Mucosa of rectum (tissue), 2 donors: Measurements from ENCODE around the gene ABL2.

Source experiments
- H3K27ac ChIP-seq, 2 donors: one replicate each; pipeline ENCODE4 v1.7.0; 2013; ENCODE audit warnings: inconsistent platforms in 2 of 2, low read depth in 2 of 2, low read length in 2 of 2
- H3K27me3 ChIP-seq, 2 donors: one replicate each; pipeline ENCODE4 v1.7.0; 2013; ENCODE audit warnings: low read length in 2 of 2; ENCODE audit not compliant: control insufficient read depth in 2 of 2, insufficient read depth in 2 of 2
- H3K36me3 ChIP-seq, 2 donors: one replicate each; pipeline ENCODE4 v1.7.0; 2013; ENCODE audit warnings: low read length in 2 of 2; ENCODE audit not compliant: control insufficient read depth in 2 of 2, insufficient read depth in 2 of 2
- H3K4me1 ChIP-seq, 2 donors: one replicate each; pipeline ENCODE4 v1.7.0; 2013; ENCODE audit warnings: low read length in 2 of 2, mild to moderate bottlenecking in 1 of 2; ENCODE audit not compliant: control insufficient read depth in 2 of 2, insufficient read depth in 2 of 2
- H3K4me3 ChIP-seq, 2 donors: one replicate each; pipeline ENCODE4 v1.7.0; 2013; ENCODE audit warnings: low read length in 2 of 2
- H3K9ac ChIP-seq, 2 donors: one replicate each; pipeline ENCODE4 v1.7.0; 2013; ENCODE audit warnings: low read length in 2 of 2, low read depth in 1 of 2, mild to moderate bottlenecking in 1 of 2
- H3K9me3 ChIP-seq, 2 donors: one replicate each; pipeline ENCODE4 v1.7.0; 2013; ENCODE audit warnings: low read length in 2 of 2; ENCODE audit not compliant: control insufficient read depth in 2 of 2
- donor health status: healthy.
- donor health status: Normal muscosa, but diverticular disease.

ABL2 gene

GRCh38 chr1:179104611-179105250 lies 124.7 kb downstream of the ABL2 start:
- H3K36me3 ChIP-seq = peaks cover 18 to 25% of the 10 kb centered on the region in 2 donors
- no peak overlapping the region for H3K9ac ChIP-seq
- H3K9me3 ChIP-seq = no peaks in the 10 kb centered on the region
- H3K27me3 ChIP-seq = no peaks in the 10 kb centered on the region
- H3K4me1 ChIP-seq = no peaks in the 10 kb centered on the region
- no peak overlapping the region for H3K27ac ChIP-seq
- no peak overlapping the region for H3K4me3 ChIP-seq

GRCh38 chr1:179103999-179104398 lies 125.5 kb downstream of the ABL2 start:
- no peak overlapping the region for H3K9ac ChIP-seq
- no peak overlapping the region for H3K27ac ChIP-seq
- H3K27me3 ChIP-seq = no peaks in the 10 kb centered on the region
- no peaks in the 10 kb centered on the region for H3K4me1 ChIP-seq
- H3K36me3 ChIP-seq = peaks cover 13 to 21% of the 10 kb centered on the region in 2 donors
- no peaks in the 10 kb centered on the region for H3K9me3 ChIP-seq
- no peak overlapping the region for H3K4me3 ChIP-seq

GRCh38 chr1:179101566-179101965 lies 127.9 kb downstream of the ABL2 start:
- H3K4me1 ChIP-seq = no peaks in the 10 kb centered on the region
- peaks cover 7 to 8% of the 10 kb centered on the region in 2 donors for H3K36me3 ChIP-seq
- H3K27ac ChIP-seq = no peak overlapping the region

GRCh38 chr1:179099891-179100290 lies 129.6 kb downstream of the ABL2 start:
- H3K36me3 ChIP-seq = peaks cover 20 to 21% of the 10 kb centered on the region in 2 donors
- no peaks in the 10 kb centered on the region for H3K9me3 ChIP-seq
- no peak overlapping the region for H3K9ac ChIP-seq
- H3K4me3 ChIP-seq = no peak overlapping the region
- H3K27me3 ChIP-seq = no peaks in the 10 kb centered on the region
- no peaks in the 10 kb centered on the region for H3K4me1 ChIP-seq
- no peak overlapping the region for H3K27ac ChIP-seq

More at GRCh38 chr1:179101566-179101965, 127.9 kb downstream of the ABL2 start:
- Histone ChIP-seq H3K9me3 (no peaks in the 10 kb centered on the region), H3K27me3 (no peaks in the 10 kb centered on the region), H3K4me3 (no peak overlapping the region), H3K9ac (no peak overlapping the region)

GRCh38 chr1:179095924-179096323 lies 133.6 kb downstream of the ABL2 start:
- Histone ChIP-seq H3K27me3 (no peaks in the 10 kb centered on the region), H3K27ac (no peak overlapping the region), H3K9ac (no peak overlapping the region), H3K4me1 (no peaks in the 10 kb centered on the region), H3K9me3 (no peaks in the 10 kb centered on the region), H3K4me3 (no peak overlapping the region), H3K36me3 (peaks cover 52 to 56% of the 10 kb centered on the region in 2 donors)

GRCh38 chr1:179095377-179095776 lies 134.1 kb downstream of the ABL2 start:
- Histone ChIP-seq H3K36me3 (peaks cover 52 to 61% of the 10 kb centered on the region in 2 donors), H3K9me3 (no peaks in the 10 kb centered on the region), H3K27ac (no peak overlapping the region), H3K4me3 (no peak overlapping the region), H3K4me1 (no peaks in the 10 kb centered on the region), H3K27me3 (no peaks in the 10 kb centered on the region), H3K9ac (no peak overlapping the region)

- no peaks in the 10 kb centered on the region for H3K9me3 ChIP-seq
- no peak overlapping the region for H3K4me3 ChIP-seq
- H3K27me3 ChIP-seq = no peaks in the 10 kb centered on the region
- no peaks in the 10 kb centered on the region for H3K4me1 ChIP-seq
- H3K36me3 ChIP-seq = peaks cover 52 to 64% of the 10 kb centered on the region in 2 donors
- no peak overlapping the region for H3K9ac ChIP-seq
- no peak overlapping the region for H3K27ac ChIP-seq
Observed at GRCh38 chr1:179094818-179095217, 134.7 kb downstream of the ABL2 start.

- no peaks in the 10 kb centered on the region for H3K9me3 ChIP-seq
- no peak overlapping the region for H3K9ac ChIP-seq
- H3K4me1 ChIP-seq = no peaks in the 10 kb centered on the region
- no peaks in the 10 kb centered on the region for H3K27me3 ChIP-seq
- H3K27ac ChIP-seq = no peak overlapping the region
- H3K4me3 ChIP-seq = no peak overlapping the region
- peaks cover 63 to 73% of the 10 kb centered on the region in 2 donors for H3K36me3 ChIP-seq
Observed at GRCh38 chr1:179092896-179093461, 136.5 kb downstream of the ABL2 start.

GRCh38 chr1:179091691-179092165 lies 137.7 kb downstream of the ABL2 start:
- Histone ChIP-seq H3K9me3 (no peaks in the 10 kb centered on the region), H3K9ac (no peak overlapping the region), H3K27me3 (no peaks in the 10 kb centered on the region), H3K4me3 (no peak overlapping the region), H3K27ac (no peak overlapping the region), H3K36me3 (peaks cover 57 to 70% of the 10 kb centered on the region in 2 donors), H3K4me1 (peaks cover 0 to 4% of the 10 kb centered on the region in 2 donors)

GRCh38 chr1:179090923-179091322 lies 138.6 kb downstream of the ABL2 start:
- Histone ChIP-seq H3K27me3 (no peaks in the 10 kb centered on the region), H3K36me3 (peaks cover 53 to 68% of the 10 kb centered on the region in 2 donors), H3K9ac (no peak overlapping the region), H3K27ac (no peak overlapping the region), H3K4me1 (peaks cover 0 to 4% of the 10 kb centered on the region in 2 donors), H3K4me3 (no peak overlapping the region), H3K9me3 (no peaks in the 10 kb centered on the region)
